Activated T-helper 1 cell treated with anti-CD3 and anti-CD28 coated beads, Interleukin-12 subunit alpha, Interleukin-12 subunit beta, Interleukin-2, Interleukin-4 antibody, amounts not matched to agents 30 ng/mL and 10 ng/mL and 1 ng/mL, durations not matched to agents 14 hours and 24 hours and 36 hours (primary cell): ENCODE data around the gene SLC38A3. TPM values are rescaled to one million over a fixed set of nuclear protein-coding genes. Genes with fewer than 3 reads are reported as not detected.

Source experiments
- DNase-seq: peaks from one replicate; pipeline ENCODE4 v3.0.0; 2021; ENCODE audit warnings: low spot score
- H3K27ac Mint-ChIP-seq: one replicate; pipeline ENCODE4 v1.8.0; 2021; ENCODE audit warnings: mild to moderate bottlenecking, mixed read lengths
- H3K27me3 Mint-ChIP-seq: one replicate; pipeline ENCODE4 v1.8.0; 2022; ENCODE audit warnings: mild to moderate bottlenecking, moderate library complexity, mixed read lengths; ENCODE audit not compliant: insufficient read depth
- H3K36me3 Mint-ChIP-seq: one replicate; pipeline ENCODE4 v1.8.0; 2021; ENCODE audit warnings: low read depth, mixed read lengths
- H3K4me1 Mint-ChIP-seq: one replicate; pipeline ENCODE4 v1.8.0; 2021; ENCODE audit warnings: low read depth, mixed read lengths
- H3K4me3 Mint-ChIP-seq: one replicate; pipeline ENCODE4 v1.8.0; 2021; ENCODE audit warnings: mild to moderate bottlenecking, moderate library complexity, mixed read lengths
- H3K9me3 Mint-ChIP-seq: one replicate; pipeline ENCODE4 v1.8.0; 2021; ENCODE audit warnings: mixed read lengths
- intact Hi-C: fragments of 100-400 bp; cut with micrococcal nuclease; formaldehyde crosslinking; loops from one replicate; pipeline ENCODE4 v1.15.1; 2024
- total RNA-seq: library from RNA; stranded (reverse); gene quantifications from 2 replicates; pipeline ENCODE4 v1.2.3, GENCODE V29; 2022

Gene SLC38A3
- total RNA-seq, 1 donor from 2014 or later: not detected

- H3K27me3 Mint-ChIP-seq: peaks cover 18% of the 10 kb centered on the region
Observed at GRCh38 chr3:50268276-50268675, 63.2 kb downstream of the SLC38A3 start.

GRCh38 chr3:50268703-50269451 lies 63.8 kb downstream of the SLC38A3 start, which contains the start of gene SEMA3B:
Gene SEMA3B (plus strand): TSS chr3:50269147. CDS start chr3:50269241, 94 bp downstream.
- H3K9me3 Mint-ChIP-seq: no peaks in the 10 kb centered on the region
- no peak within 1 kb of the TSS for H3K27ac Mint-ChIP-seq
- intact Hi-C loops: no loop called here
- H3K27me3 Mint-ChIP-seq: peaks cover 18% of the 10 kb centered on the region
- no peaks in the 10 kb centered on the region for H3K36me3 Mint-ChIP-seq
- no peak for DNase-seq
- no peak within 1 kb of the TSS for H3K4me3 Mint-ChIP-seq
- H3K4me1 Mint-ChIP-seq: peaks cover 5% of the 10 kb centered on the region

More at GRCh38 chr3:50268276-50268675, 63.2 kb downstream of the SLC38A3 start:
- Mint-ChIP-seq H3K27ac (no peak overlapping the region), H3K9me3 (no peaks in the 10 kb centered on the region), H3K4me3 (no peak overlapping the region), H3K36me3 (no peaks in the 10 kb centered on the region), H3K4me1 (peaks cover 5% of the 10 kb centered on the region)
- intact Hi-C loops: no loop called here
- no peak for DNase-seq

DNA sequence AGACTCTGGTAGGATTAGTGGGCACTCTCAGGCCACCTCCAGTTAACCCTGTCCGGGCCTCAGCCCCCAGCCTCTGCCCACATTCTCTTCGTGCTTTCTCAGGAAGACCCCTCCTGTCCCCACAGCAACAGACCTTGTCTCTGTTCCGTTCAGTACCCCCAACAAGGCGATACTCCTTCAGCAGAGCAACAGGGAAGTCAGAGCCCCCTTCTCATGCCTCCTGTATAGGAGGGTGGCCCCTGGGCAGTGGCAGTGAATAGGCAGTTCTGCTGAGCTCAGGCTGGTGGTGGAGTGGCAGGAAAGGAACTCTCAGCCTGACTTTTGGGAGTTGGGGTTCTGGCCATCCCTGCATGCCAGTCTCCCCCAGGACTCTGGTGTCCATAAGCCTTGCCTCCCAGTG lies 64.4 kb downstream of the SLC38A3 start:
- Mint-ChIP-seq H3K36me3 (no peaks in the 10 kb centered on the region), H3K4me1 (peaks cover 10% of the 10 kb centered on the region), H3K27ac (no peak overlapping the region), H3K27me3 (peaks cover 23% of the 10 kb centered on the region), H3K4me3 (no peak overlapping the region), H3K9me3 (no peaks in the 10 kb centered on the region)
- DNase-seq: no peak
- intact Hi-C loops: no loop called here

DNA sequence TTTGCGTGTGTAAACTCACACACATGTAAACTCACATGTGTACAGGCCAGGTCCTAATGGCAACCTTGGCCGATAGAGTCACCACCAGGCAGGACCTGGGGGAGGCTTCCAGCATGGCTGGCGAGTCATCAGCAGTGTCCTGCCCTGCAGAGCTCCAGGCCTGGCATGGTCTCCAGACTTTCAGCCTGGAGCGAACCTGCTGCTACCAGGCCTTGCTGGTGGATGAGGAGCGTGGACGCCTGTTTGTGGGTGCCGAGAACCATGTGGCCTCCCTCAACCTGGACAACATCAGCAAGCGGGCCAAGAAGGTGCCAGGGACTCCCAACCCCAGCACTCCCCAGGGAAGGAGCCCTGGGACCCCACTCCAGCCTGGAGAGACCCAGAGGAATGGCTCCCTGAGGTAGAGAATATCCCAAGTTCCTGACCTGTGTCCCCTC lies 64.9 kb downstream of the SLC38A3 start:
- H3K27me3 Mint-ChIP-seq: peaks cover 26% of the 10 kb centered on the region
- no peak overlapping the region for H3K27ac Mint-ChIP-seq
- H3K4me1 Mint-ChIP-seq: peaks cover 13% of the 10 kb centered on the region
- H3K9me3 Mint-ChIP-seq: no peaks in the 10 kb centered on the region
- no peak overlapping the region for H3K4me3 Mint-ChIP-seq
- H3K36me3 Mint-ChIP-seq: no peaks in the 10 kb centered on the region
- no peak for DNase-seq
- intact Hi-C loops: no loop called here

DNA sequence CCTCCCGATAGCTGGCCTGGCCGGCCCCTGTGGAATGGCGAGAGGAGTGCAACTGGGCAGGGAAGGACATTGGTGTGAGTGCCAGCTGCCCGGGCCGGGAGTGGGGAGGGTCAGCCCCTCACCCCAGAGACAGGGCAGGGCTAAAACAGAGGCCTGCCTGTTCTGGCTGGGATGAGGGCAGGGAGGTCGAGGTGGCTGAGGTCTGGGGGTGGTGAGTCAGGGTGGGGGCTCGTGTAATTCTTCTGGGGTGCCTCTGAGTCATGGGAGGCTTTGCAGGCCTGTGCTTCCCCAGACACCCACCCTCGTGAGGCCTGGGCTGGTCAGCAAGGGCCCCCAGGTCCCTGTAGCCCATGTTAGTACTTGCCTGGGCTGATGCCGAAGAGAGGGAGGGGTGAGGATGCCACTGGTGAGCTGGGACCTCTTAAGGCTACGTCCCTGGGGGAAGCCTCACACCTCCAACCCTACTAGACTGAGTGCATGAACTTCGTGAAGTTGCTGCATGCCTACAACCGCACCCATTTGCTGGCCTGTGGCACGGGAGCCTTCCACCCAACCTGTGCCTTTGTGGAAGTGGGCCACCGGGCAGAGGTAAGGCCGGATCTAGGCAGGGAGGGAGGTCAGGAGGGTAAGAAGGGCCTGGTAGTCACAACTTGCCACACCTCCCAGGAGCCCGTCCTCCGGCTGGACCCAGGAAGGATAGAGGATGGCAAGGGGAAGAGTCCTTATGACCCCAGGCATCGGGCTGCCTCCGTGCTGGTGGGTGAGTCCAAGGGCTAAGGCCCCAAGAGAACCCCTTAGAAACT lies 65.6 kb downstream of the SLC38A3 start:
- no peaks in the 10 kb centered on the region for H3K36me3 Mint-ChIP-seq
- intact Hi-C loops: no loop called here
- H3K4me3 Mint-ChIP-seq: no peak overlapping the region
- DNase-seq: no peak
- peaks cover 16% of the 10 kb centered on the region for H3K4me1 Mint-ChIP-seq
- no peaks in the 10 kb centered on the region for H3K9me3 Mint-ChIP-seq
- H3K27me3 Mint-ChIP-seq: peaks cover 31% of the 10 kb centered on the region
- H3K27ac Mint-ChIP-seq: no peak overlapping the region

Other genes starting within 250 kb of the SLC38A3 start
- 157 and 162 TPM in 2 replicates for gene RBM5, start 116.4 kb upstream of the SLC38A3 start, total RNA-seq
- 0.21 and 0.42 TPM in 2 replicates for gene SEMA3F, start 49.9 kb upstream of the SLC38A3 start, total RNA-seq
- not detected in 2 replicates for gene GNAT1, start 13.7 kb upstream of the SLC38A3 start, total RNA-seq
- gene GNAI2, start 30.9 kb downstream of the SLC38A3 start, total RNA-seq: 237 and 238 TPM in 2 replicates
- gene SEMA3B, start 63.9 kb downstream of the SLC38A3 start, total RNA-seq: 0.49 and 1.0 TPM in 2 replicates
- gene LSMEM2, start 73.8 kb downstream of the SLC38A3 start, total RNA-seq: not detected in 2 replicates
- 215 TPM in 2 replicates for gene IFRD2, start 87.2 kb downstream of the SLC38A3 start, total RNA-seq
- 7.9 and 8.0 TPM in 2 replicates for gene HYAL3, start 94.1 kb downstream of the SLC38A3 start, total RNA-seq
- gene NAA80, start 94.1 kb downstream of the SLC38A3 start, total RNA-seq: 18.1 and 19.6 TPM in 2 replicates
- 0.12 and 0.36 TPM in 2 replicates for gene HYAL1, start 98.3 kb downstream of the SLC38A3 start, total RNA-seq
- gene HYAL2, start 117.5 kb downstream of the SLC38A3 start, total RNA-seq: 15.5 and 16.1 TPM in 2 replicates
- gene TUSC2, start 123.0 kb downstream of the SLC38A3 start, total RNA-seq: 27.9 and 29.9 TPM in 2 replicates
- gene RASSF1, start 135.6 kb downstream of the SLC38A3 start, total RNA-seq: 57.6 and 60.3 TPM in 2 replicates
- gene ZMYND10, start 140.5 kb downstream of the SLC38A3 start, total RNA-seq: 1.5 and 1.7 TPM in 2 replicates
- 43.7 and 46.6 TPM in 2 replicates for gene NPRL2, start 145.5 kb downstream of the SLC38A3 start, total RNA-seq
- 30.0 and 35.9 TPM in 2 replicates for gene CYB561D2, start 145.6 kb downstream of the SLC38A3 start, total RNA-seq
- 23.6 and 25.4 TPM in 2 replicates for gene TMEM115, start 154.2 kb downstream of the SLC38A3 start, total RNA-seq